ENCODE data around the gene ZNF426.
"Not testable (repeated sequence)": the region's sequence is repeated elsewhere in the genome, so short reads cannot be mapped to it uniquely, and the experiment has no call there.

- not testable (repeated sequence) for TF ChIP-seq CTCF (IDR thresholded peaks at IDR 0.05; ENCODE audit: low read length); EZH2 (IDR thresholded peaks at IDR 0.05; ENCODE audit: borderline replicate concordance, low read length)
These were observed 2.8 kb upstream of the ZNF426 start for GRCh38 chr19:9541281-9541680.
